ENCODE results near the gene RSRC1.

DNA sequence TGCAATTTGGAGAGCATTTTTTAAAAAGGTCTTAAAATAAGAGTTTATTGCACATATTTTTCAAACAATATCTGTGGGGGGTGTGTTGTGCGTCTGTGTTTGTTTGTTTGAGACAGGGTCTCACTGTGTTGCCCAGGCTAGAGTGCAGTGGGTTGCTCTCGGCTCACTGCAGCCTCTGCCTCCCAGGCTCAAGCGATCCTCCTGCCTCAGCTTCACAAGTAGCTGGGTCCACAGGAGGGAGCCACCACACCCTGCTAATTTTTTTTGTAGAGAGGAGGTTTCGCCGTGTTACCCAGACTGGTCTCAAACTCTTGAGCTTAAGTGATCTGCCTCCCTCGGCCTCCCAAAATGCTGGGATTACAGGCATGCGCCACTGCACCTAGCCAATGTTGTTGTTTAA, 463.8 kb downstream of the RSRC1 start:
- TF ChIP-seq, protein P1, sequence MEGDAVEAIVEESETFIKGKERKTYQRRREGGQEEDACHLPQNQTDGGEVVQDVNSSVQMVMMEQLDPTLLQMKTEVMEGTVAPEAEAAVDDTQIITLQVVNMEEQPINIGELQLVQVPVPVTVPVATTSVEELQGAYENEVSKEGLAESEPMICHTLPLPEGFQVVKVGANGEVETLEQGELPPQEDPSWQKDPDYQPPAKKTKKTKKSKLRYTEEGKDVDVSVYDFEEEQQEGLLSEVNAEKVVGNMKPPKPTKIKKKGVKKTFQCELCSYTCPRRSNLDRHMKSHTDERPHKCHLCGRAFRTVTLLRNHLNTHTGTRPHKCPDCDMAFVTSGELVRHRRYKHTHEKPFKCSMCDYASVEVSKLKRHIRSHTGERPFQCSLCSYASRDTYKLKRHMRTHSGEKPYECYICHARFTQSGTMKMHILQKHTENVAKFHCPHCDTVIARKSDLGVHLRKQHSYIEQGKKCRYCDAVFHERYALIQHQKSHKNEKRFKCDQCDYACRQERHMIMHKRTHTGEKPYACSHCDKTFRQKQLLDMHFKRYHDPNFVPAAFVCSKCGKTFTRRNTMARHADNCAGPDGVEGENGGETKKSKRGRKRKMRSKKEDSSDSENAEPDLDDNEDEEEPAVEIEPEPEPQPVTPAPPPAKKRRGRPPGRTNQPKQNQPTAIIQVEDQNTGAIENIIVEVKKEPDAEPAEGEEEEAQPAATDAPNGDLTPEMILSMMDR (IDR thresholded peaks at IDR 0.05; ENCODE audit: low read depth, low read length): no peak
- TF ChIP-seq EZH2phosphoT487 (IDR thresholded peaks at IDR 0.05; ENCODE audit: low read depth): no peak
